HepG2 (cell line): ENCODE results near the gene SCAPER. TPM values are rescaled to one million over a fixed set of nuclear protein-coding genes. Genes with fewer than 3 reads are reported as not detected.

ENCODE experiments used
- ATAC-seq: fragments of 200-7000 bp; cut with Tn5 transposase; 3 replicates; pipeline ENCODE4 v1.9.1; 2020; ENCODE audit warnings: mild to moderate bottlenecking, moderate library complexity
- BruUV-seq: library from RNA; stranded (reverse); fragments of 400-500 nt; replicated peaks from 2 replicates; lab custom pipeline; 2021; lab: Mats Ljungman, UMichigan
- CTCF ChIA-PET: fragments of 300-600 bp; formaldehyde crosslinking; extraction: SDS; loops from one replicate; lab custom pipeline; 2021; ENCODE audit warnings: low total read pairs, inconsistent platforms, low intra/inter-chr PET ratio; lab: Yijun Ruan, JAX
- POLR2A ChIA-PET: fragments of 350-600 bp; sonication (Branson Sonifier 250); formaldehyde crosslinking; loops from one replicate; lab custom pipeline; 2020; ENCODE audit warnings: antibody characterized with exemption, inconsistent platforms; lab: Yijun Ruan, JAX
- DNase-seq: peaks from one replicate; pipeline ENCODE4 v3.0.0-alpha.2; 2015; ENCODE audit warnings: low spot score
- FAIRE-seq: peaks from 3 replicates; lab custom pipeline; 2011; peaks lifted over from hg19 to GRCh38; lab: Jason Lieb, UNC
- H2AFZ ChIP-seq: one replicate; pipeline ENCODE4 v1.6.1; 2011; ENCODE audit warnings: low read length, inconsistent platforms
- H3K27ac ChIP-seq: fragments of 300-600 bp; 3 replicates; pipeline ENCODE4 v1.8.0; 2011; ENCODE audit warnings: mixed run types, mild to moderate bottlenecking, mixed read lengths, low read length, inconsistent platforms; ENCODE audit not compliant: insufficient read depth; ENCODE audit errors: extremely low read length
- H3K27me3 ChIP-seq, 2 experiments: fragments of 200-600 bp in 1 of 2; 2 replicates in 1 of 2; 3 replicates in 1 of 2; pipeline versions ENCODE4 v1.6.0 to v1.8.0; 2011; ENCODE audit warnings: low read length in 2 of 2, mild to moderate bottlenecking in 2 of 2, moderate library complexity in 2 of 2, inconsistent platforms in 1 of 2; ENCODE audit not compliant: insufficient read depth in 2 of 2, control insufficient read depth in 1 of 2
- H3K36me3 ChIP-seq, 2 experiments: fragments of 200-600 bp in 1 of 2; replicated peaks in 1 of 2; 2 replicates in 1 of 2; 3 replicates in 1 of 2; pipeline versions ENCODE4 v1.5.1 to v1.8.0; 2011; ENCODE audit warnings: low read length in 2 of 2, inconsistent platforms in 1 of 2; ENCODE audit not compliant: insufficient read depth in 2 of 2, control insufficient read depth in 1 of 2
- H3K4me1 ChIP-seq: 2 replicates; pipeline ENCODE4 v1.5.1; 2012; ENCODE audit warnings: low read length, inconsistent platforms; ENCODE audit not compliant: insufficient read depth
- H3K4me2 ChIP-seq: 2 replicates; pipeline ENCODE4 v1.6.0; 2011; ENCODE audit warnings: low read depth, low read length, inconsistent platforms
- H3K4me3 ChIP-seq, 3 experiments: fragments of 200-600 bp in 1 of 3; sonication (generic), shearing (Covaris generic) in 1 of 3; replicated peaks in 1 of 3; 2 replicates each; pipeline ENCODE4 v1.5.1; 2011 to 2016; ENCODE audit warnings: low read length in 3 of 3, inconsistent platforms in 2 of 3, low read depth in 2 of 3, mild to moderate bottlenecking in 2 of 3, control low read depth in 1 of 3, mixed read lengths in 1 of 3; ENCODE audit not compliant: insufficient read depth in 1 of 3
- H3K79me2 ChIP-seq: one replicate; pipeline ENCODE4 v1.6.1; 2011; ENCODE audit warnings: low read length, inconsistent platforms; ENCODE audit not compliant: insufficient read depth
- H3K9ac ChIP-seq: 2 replicates; pipeline ENCODE4 v1.6.0; 2011; ENCODE audit warnings: mild to moderate bottlenecking, low read depth, low read length, inconsistent platforms; ENCODE audit not compliant: insufficient read depth
- H3K9me3 ChIP-seq: 2 replicates; pipeline ENCODE4 v1.5.1; 2012; ENCODE audit warnings: mild to moderate bottlenecking, low read length
- H4K20me1 ChIP-seq: 2 replicates; pipeline ENCODE4 v1.6.0; 2011; ENCODE audit warnings: inconsistent platforms, mild to moderate bottlenecking, low read length, moderate library complexity; ENCODE audit not compliant: insufficient read depth
- CAMTA2 ChIP-seq: sonication (generic); formaldehyde crosslinking; IDR thresholded peaks from 2 replicates; pipeline ENCODE4 v1.4.0; 2020; ENCODE audit warnings: mild to moderate bottlenecking, missing genetic modification reagents, borderline replicate concordance
- LRRFIP1 ChIP-seq: sonication (generic); formaldehyde crosslinking; conservative IDR thresholded peaks from 2 replicates; pipeline ENCODE4 v1.4.0; 2020; ENCODE audit warnings: missing genetic modification reagents
- MZF1 ChIP-seq: sonication (generic); formaldehyde crosslinking; IDR thresholded peaks from 2 replicates; pipeline ENCODE4 v1.8.1; 2023; ENCODE audit warnings: mild to moderate bottlenecking, missing genetic modification reagents, borderline replicate concordance
- PCBP1 ChIP-seq: fragments of 200-400 bp; formaldehyde crosslinking; IDR thresholded peaks from 2 replicates; pipeline ENCODE4 v1.6.1; 2017; ENCODE audit warnings: mild to moderate bottlenecking, low read depth, low read length, borderline replicate concordance
- SRF ChIP-seq: IDR thresholded peaks from 2 replicates; pipeline ENCODE4 v1.6.1; 2011; ENCODE audit warnings: mild to moderate bottlenecking, low read depth, low read length, moderate library complexity
- SRSF1 ChIP-seq: fragments of 200-400 bp; formaldehyde crosslinking; optimal IDR thresholded peaks from 2 replicates; pipeline ENCODE3; 2017; ENCODE audit warnings: mild to moderate bottlenecking, low read depth, low read length, moderate library complexity
- THAP11 ChIP-seq: IDR thresholded peaks from 2 replicates; pipeline ENCODE4 v1.6.1; 2016; ENCODE audit warnings: missing biosample characterization, missing genetic modification reagents
- TRAFD1 ChIP-seq: sonication (generic); formaldehyde crosslinking; IDR thresholded peaks from 2 replicates; pipeline ENCODE4 v1.5.1; 2020; ENCODE audit warnings: missing genetic modification reagents, mild to moderate bottlenecking, borderline replicate concordance
- ZNF160 ChIP-seq: sonication (generic); formaldehyde crosslinking; IDR thresholded peaks from 2 replicates; pipeline ENCODE4 v1.8.0; 2022; ENCODE audit warnings: mild to moderate bottlenecking, inconsistent platforms, missing genetic modification reagents
- ZNF292 ChIP-seq: sonication (generic); formaldehyde crosslinking; IDR thresholded peaks from 2 replicates; pipeline ENCODE4 v1.8.1; 2022; ENCODE audit warnings: mild to moderate bottlenecking, low read depth, missing genetic modification reagents, borderline replicate concordance
- ZNF484 ChIP-seq: sonication (generic); formaldehyde crosslinking; IDR thresholded peaks from 2 replicates; pipeline ENCODE4 v1.5.1; 2020; ENCODE audit warnings: mild to moderate bottlenecking, low read depth, missing genetic modification reagents, borderline replicate concordance
- WGBS: methylation state at CpG from one replicate; pipeline ENCODE4 v1.1.6; 2017; ENCODE audit warnings: low lambda C conversion rate; 5-methylcytosine and 5-hydroxymethylcytosine counted together
- in situ Hi-C: cut with HindIII; loops from 2 replicates; pipeline ENCODE4 v1.10.0; 2017; ENCODE audit warnings: low pct_unique_long_range_greater_than_20kb; ENCODE audit not compliant: extremely low pct_ligation_motif_present
- intact Hi-C: fragments of 100-400 bp; cut with micrococcal nuclease; formaldehyde crosslinking; loops from one replicate; pipeline ENCODE4 v1.10.0; 2022; ENCODE audit not compliant: unreplicated experiment
- polyA plus RNA-seq, 8 experiments: library from polyadenylated mRNA; depleted of rRNA in 3 of 8; stranded (reverse) in 7 of 8; unstranded in 1 of 8; fragments of >200 nt; fragmentation: Illumina TruSeq in 4 of 8; extraction: Trizol in 4 of 8; gene quantifications; 2 replicates each; pipeline versions ENCODE4 v1.2.1 to v1.2.3, GENCODE V29; 2011 to 2016; ENCODE audit warnings: low read depth in 4 of 8, missing spikeins in 1 of 8, mixed read lengths in 1 of 8; ENCODE audit not compliant: insufficient read depth in 1 of 8
- total RNA-seq, 5 experiments: library from RNA; depleted of rRNA; stranded (reverse); fragments of >200 nt; fragmentation: Illumina TruSeq; extraction: Trizol; gene quantifications; 2 replicates each; pipeline ENCODE4 v1.2.3, GENCODE V29; 2016; ENCODE audit warnings: low read depth in 1 of 5
- TF ChIP-seq, protein P1 (sequence below): sonication (generic); formaldehyde crosslinking; IDR thresholded peaks from 2 replicates; pipeline ENCODE4 v1.8.1; 2023; ENCODE audit warnings: mild to moderate bottlenecking, inconsistent platforms, moderate library complexity, missing genetic modification reagents, borderline replicate concordance
- TF ChIP-seq, protein P2 (sequence below): sonication (generic); formaldehyde crosslinking; IDR thresholded peaks from 2 replicates; pipeline ENCODE4 v1.4.0; 2020; ENCODE audit warnings: missing genetic modification reagents, borderline replicate concordance

Gene SCAPER
- total and polyA plus RNA-seq, 2 of the 13 experiments (the other 11 are each of a cell fraction or from before 2014, with no cell fraction given), result 4.3 to 10.5 TPM

DNA sequence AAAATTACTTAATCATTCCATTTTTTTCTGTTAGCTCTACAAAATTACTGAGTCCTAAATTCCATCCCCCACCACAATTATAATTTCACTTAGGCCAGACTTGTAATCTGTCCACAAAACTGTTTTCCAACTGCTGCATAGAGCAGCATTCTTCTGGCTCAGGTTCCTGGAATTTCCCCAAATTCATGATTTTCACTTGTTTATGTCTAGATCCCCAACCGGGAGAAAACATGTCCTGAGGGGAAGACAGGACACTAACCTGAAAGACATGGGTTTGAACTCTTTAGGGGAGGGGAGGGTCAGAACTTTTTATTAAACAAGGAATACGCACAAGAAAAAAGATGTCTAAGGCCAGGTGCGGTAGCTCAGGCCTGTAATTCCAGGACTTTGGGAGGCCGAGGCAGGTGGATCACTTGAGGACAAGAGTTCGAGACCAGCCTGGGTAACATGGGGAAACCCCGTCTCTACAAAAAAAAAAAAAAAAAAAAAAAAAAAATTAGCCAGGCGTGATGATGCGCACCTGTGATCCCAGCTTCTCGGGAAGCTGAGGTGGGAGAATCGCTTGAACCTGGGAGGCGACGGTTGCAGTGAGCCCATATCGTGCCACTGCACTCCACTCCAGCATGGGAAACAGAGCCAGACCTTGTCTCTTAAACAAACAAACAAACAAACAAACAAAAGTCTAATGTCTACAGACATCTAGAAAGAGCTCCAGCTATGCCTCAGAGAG, 595.4 kb downstream of the SCAPER start:
- FAIRE-seq, result no peak
- no peak for DNase-seq
- Histone ChIP-seq H3K79me2 (peaks cover 62% of the 10 kb centered on the region), H3K9ac (peak overlapping the region; percentile 95), H2AFZ (no peak overlapping the region), H3K36me3 (no peaks in the 10 kb centered on the region), H3K4me1 (peaks cover 74% of the 10 kb centered on the region), H3K9me3 (no peaks in the 10 kb centered on the region), H4K20me1 (peaks cover 56% of the 10 kb centered on the region), H3K4me2 (peak overlapping the region; percentile 97), H3K4me3 (peak overlapping the region; percentile 83 to 98 (median 97)), H3K27ac (peak overlapping the region; percentile 96), H3K27me3 (no peaks in the 10 kb centered on the region; a peak in 1 of 5 replicates)
- ATAC-seq, result no peak
- ChIA-PET CTCF (no interaction called here), POLR2A (interaction anchor here (0.6 to 5.9 kb wide), 4 partner anchors 20 to 26 kb away, joined by 3 to 132 read pairs (median 12); partner anchors contain the start of gene ISL2)
- intact Hi-C loops (no loop called here), in situ Hi-C loops (no loop called here)
- no TSS peak for BruUV-seq
- 41% methylated on average over 13 of the region's 13 CpGs for WGBS
- TF ChIP-seq LRRFIP1 (CRISPR knock-in tag) (no peak), ZNF484 (CRISPR knock-in tag) (no peak), SRSF1 (no peak), MZF1 (CRISPR knock-in tag) (no peak), ZNF292 (no peak), TRAFD1 (CRISPR knock-in tag) (no peak), ZNF160 (CRISPR knock-in tag) (no peak), CAMTA2 (CRISPR knock-in tag) (no peak), PCBP1 (no peak), THAP11 (CRISPR knock-in tag) (no peak), SRF (no peak)
- TF ChIP-seq, protein P1, sequence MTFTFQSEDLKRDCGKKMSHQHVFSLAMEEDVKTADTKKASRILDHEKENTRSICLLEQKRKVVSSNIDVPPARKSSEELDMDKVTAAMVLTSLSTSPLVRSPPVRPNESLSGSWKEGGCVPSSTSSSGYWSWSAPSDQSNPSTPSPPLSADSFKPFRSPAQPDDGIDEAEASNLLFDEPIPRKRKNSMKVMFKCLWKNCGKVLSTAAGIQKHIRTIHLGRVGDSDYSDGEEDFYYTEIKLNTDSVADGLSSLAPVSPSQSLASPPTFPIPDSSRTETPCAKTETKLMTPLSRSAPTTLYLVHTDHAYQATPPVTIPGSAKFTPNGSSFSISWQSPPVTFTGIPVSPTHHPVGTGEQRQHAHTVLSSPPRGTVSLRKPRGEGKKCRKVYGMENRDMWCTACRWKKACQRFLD, result no peak
- TF ChIP-seq, protein P2, sequence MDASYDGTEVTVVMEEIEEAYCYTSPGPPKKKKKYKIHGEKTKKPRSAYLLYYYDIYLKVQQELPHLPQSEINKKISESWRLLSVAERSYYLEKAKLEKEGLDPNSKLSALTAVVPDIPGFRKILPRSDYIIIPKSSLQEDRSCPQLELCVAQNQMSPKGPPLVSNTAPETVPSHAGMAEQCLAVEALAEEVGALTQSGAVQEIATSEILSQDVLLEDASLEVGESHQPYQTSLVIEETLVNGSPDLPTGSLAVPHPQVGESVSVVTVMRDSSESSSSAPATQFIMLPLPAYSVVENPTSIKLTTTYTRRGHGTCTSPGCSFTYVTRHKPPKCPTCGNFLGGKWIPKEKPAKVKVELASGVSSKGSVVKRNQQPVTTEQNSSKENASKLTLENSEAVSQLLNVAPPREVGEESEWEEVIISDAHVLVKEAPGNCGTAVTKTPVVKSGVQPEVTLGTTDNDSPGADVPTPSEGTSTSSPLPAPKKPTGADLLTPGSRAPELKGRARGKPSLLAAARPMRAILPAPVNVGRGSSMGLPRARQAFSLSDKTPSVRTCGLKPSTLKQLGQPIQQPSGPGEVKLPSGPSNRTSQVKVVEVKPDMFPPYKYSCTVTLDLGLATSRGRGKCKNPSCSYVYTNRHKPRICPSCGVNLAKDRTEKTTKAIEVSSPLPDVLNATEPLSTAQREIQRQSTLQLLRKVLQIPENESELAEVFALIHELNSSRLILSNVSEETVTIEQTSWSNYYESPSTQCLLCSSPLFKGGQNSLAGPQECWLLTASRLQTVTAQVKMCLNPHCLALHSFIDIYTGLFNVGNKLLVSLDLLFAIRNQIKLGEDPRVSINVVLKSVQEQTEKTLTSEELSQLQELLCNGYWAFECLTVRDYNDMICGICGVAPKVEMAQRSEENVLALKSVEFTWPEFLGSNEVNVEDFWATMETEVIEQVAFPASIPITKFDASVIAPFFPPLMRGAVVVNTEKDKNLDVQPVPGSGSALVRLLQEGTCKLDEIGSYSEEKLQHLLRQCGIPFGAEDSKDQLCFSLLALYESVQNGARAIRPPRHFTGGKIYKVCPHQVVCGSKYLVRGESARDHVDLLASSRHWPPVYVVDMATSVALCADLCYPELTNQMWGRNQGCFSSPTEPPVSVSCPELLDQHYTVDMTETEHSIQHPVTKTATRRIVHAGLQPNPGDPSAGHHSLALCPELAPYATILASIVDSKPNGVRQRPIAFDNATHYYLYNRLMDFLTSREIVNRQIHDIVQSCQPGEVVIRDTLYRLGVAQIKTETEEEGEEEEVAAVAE (CRISPR knock-in tag), result no peak
